IMR-90 (cell line): ENCODE data around the gene CC2D1A. TPM values are rescaled to one million over a fixed set of nuclear protein-coding genes. Genes with fewer than 3 reads are reported as not detected.

Experiments
- ATAC-seq: fragments of 200-7000 bp; cut with Tn5 transposase; 2 replicates; pipeline ENCODE4 v1.9.1; 2020; ENCODE audit warnings: low read depth, mild to moderate bottlenecking, moderate library complexity
- BruUV-seq: library from RNA; stranded (reverse); fragments of 400-500 nt; replicated peaks from 2 replicates; lab custom pipeline; 2021; lab: Mats Ljungman, UMichigan
- CTCF ChIA-PET: fragments of 300-600 bp; formaldehyde crosslinking; extraction: SDS; loops from one replicate; lab custom pipeline; 2021; ENCODE audit warnings: antibody characterized with exemption; lab: Yijun Ruan, JAX
- POLR2A ChIA-PET: fragments of 300-600 bp; sonication (Branson Sonifier 250); formaldehyde crosslinking; loops from one replicate; lab custom pipeline; 2022; ENCODE audit warnings: antibody characterized with exemption; ENCODE audit not compliant: unreplicated experiment; lab: Charles Lee
- DNase-seq: peaks from one replicate; pipeline ENCODE4 v3.0.0; 2013
- H2AFZ ChIP-seq: replicated peaks from 2 replicates; pipeline ENCODE3; 2013; ENCODE audit warnings: low read length, mild to moderate bottlenecking; ENCODE audit not compliant: poor library complexity
- H2AK5ac ChIP-seq: 2 replicates; pipeline ENCODE4 v1.6.1; 2013; ENCODE audit warnings: low read depth, low read length, inconsistent platforms
- H2AK9ac ChIP-seq: replicated peaks from 2 replicates; pipeline ENCODE3; 2013; ENCODE audit warnings: mild to moderate bottlenecking, low read depth, low read length, moderate library complexity; ENCODE audit not compliant: poor library complexity
- H2BK120ac ChIP-seq: 2 replicates; pipeline ENCODE4 v1.6.1; 2013; ENCODE audit warnings: low read depth, low read length, inconsistent platforms
- H2BK15ac ChIP-seq: 3 replicates; pipeline ENCODE4 v1.6.1; 2013; ENCODE audit warnings: low read depth, low read length, inconsistent platforms
- H2BK20ac ChIP-seq: 2 replicates; pipeline ENCODE4 v1.6.1; 2013; ENCODE audit warnings: low read depth, mild to moderate bottlenecking, inconsistent platforms, low read length, moderate library complexity
- H2BK5ac ChIP-seq: 2 replicates; pipeline ENCODE4 v1.6.1; 2013; ENCODE audit warnings: mild to moderate bottlenecking, low read depth, low read length, inconsistent platforms; ENCODE audit not compliant: poor library complexity, severe bottlenecking
- H3K14ac ChIP-seq: replicated peaks from 2 replicates; pipeline ENCODE4 v1.6.1; 2013; ENCODE audit warnings: low read depth, low read length, inconsistent platforms
- H3K18ac ChIP-seq: 2 replicates; pipeline ENCODE4 v1.6.1; 2013; ENCODE audit warnings: low read depth, low read length, control low read depth
- H3K23ac ChIP-seq: 2 replicates; pipeline ENCODE4 v1.6.1; 2013; ENCODE audit warnings: low read depth, low read length, inconsistent platforms
- H3K27ac ChIP-seq: 2 replicates; pipeline ENCODE4 v1.5.1; 2013; ENCODE audit warnings: mild to moderate bottlenecking, control low read depth, low read length; ENCODE audit not compliant: insufficient read depth
- H3K27me3 ChIP-seq: 2 replicates; pipeline ENCODE4 v1.6.1; 2013; ENCODE audit warnings: low read length; ENCODE audit not compliant: control insufficient read depth, insufficient read depth
- H3K36me3 ChIP-seq: 2 replicates; pipeline ENCODE4 v1.6.1; 2013; ENCODE audit warnings: low read length, mixed read lengths; ENCODE audit not compliant: control insufficient read depth, insufficient read depth
- H3K4ac ChIP-seq: 2 replicates; pipeline ENCODE4 v1.6.1; 2013; ENCODE audit warnings: low read depth, low read length, inconsistent platforms
- H3K4me1 ChIP-seq: 2 replicates; pipeline ENCODE4 v1.6.1; 2013; ENCODE audit warnings: low read length, mixed read lengths; ENCODE audit not compliant: control insufficient read depth, insufficient read depth
- H3K4me2 ChIP-seq: 2 replicates; pipeline ENCODE4 v1.6.1; 2013; ENCODE audit warnings: low read depth, mild to moderate bottlenecking, control low read depth, low read length, moderate library complexity
- H3K4me3 ChIP-seq: 2 replicates; pipeline ENCODE4 v1.5.1; 2013; ENCODE audit warnings: low read depth, mild to moderate bottlenecking, control low read depth, low read length, moderate library complexity; ENCODE audit not compliant: insufficient read depth
- H3K56ac ChIP-seq: 2 replicates; pipeline ENCODE4 v1.6.1; 2013; ENCODE audit warnings: low read length, inconsistent platforms; ENCODE audit not compliant: insufficient read depth; ENCODE audit errors: extremely low read depth
- H3K79me1 ChIP-seq, 2 experiments: 2 replicates each; pipeline ENCODE4 v1.6.1; 2013; ENCODE audit warnings: low read length in 2 of 2, inconsistent platforms in 1 of 2, low read depth in 1 of 2
- H3K9ac ChIP-seq: 2 replicates; pipeline ENCODE4 v1.6.1; 2013; ENCODE audit warnings: low read depth, low read length, control low read depth
- H3K9me1 ChIP-seq: 2 replicates; pipeline ENCODE4 v1.6.1; 2013; ENCODE audit warnings: low read length, inconsistent platforms; ENCODE audit not compliant: insufficient read depth
- H3K9me3 ChIP-seq: 2 replicates; pipeline ENCODE4 v1.6.1; 2013; ENCODE audit warnings: low read length; ENCODE audit not compliant: control insufficient read depth, insufficient read depth
- H4K20me1 ChIP-seq: 2 replicates; pipeline ENCODE4 v1.6.1; 2013; ENCODE audit warnings: low read length, inconsistent platforms; ENCODE audit not compliant: insufficient read depth
- H4K5ac ChIP-seq: 2 replicates; pipeline ENCODE4 v1.6.1; 2013; ENCODE audit warnings: mild to moderate bottlenecking, low read depth, low read length, control low read depth
- H4K8ac ChIP-seq, 2 experiments: 2 replicates each; pipeline ENCODE4 v1.6.1; 2013; ENCODE audit warnings: low read depth in 2 of 2, low read length in 2 of 2, control low read depth in 1 of 2, inconsistent platforms in 1 of 2
- H4K91ac ChIP-seq: 2 replicates; pipeline ENCODE4 v1.6.1; 2013; ENCODE audit warnings: low read depth, low read length, inconsistent platforms; ENCODE audit not compliant: insufficient read depth
- CEBPB ChIP-seq: IDR thresholded peaks from 2 replicates; pipeline ENCODE4 v1.6.1; 2012; ENCODE audit warnings: low read depth, low read length, improper control_type of control experiment
- ELK1 ChIP-seq: fragments of 150-350 bp; IDR thresholded peaks from 2 replicates; pipeline ENCODE4 v1.6.1; 2016; ENCODE audit warnings: low read depth, mild to moderate bottlenecking, low read length, moderate library complexity, borderline replicate concordance
- FOS ChIP-seq: fragments of 150-350 bp; IDR thresholded peaks from 2 replicates; pipeline ENCODE4 v1.6.1; 2016; ENCODE audit warnings: low read depth, low read length
- MAFK ChIP-seq: IDR thresholded peaks from 2 replicates; pipeline ENCODE4 v1.6.1; 2012; ENCODE audit warnings: low read depth, low read length, improper control_type of control experiment
- NFE2L2 ChIP-seq: fragments of 150-350 bp; IDR thresholded peaks from 2 replicates; pipeline ENCODE4 v1.6.1; 2016; ENCODE audit warnings: low read depth, mild to moderate bottlenecking, low read length
- RCOR1 ChIP-seq: IDR thresholded peaks from 2 replicates; pipeline ENCODE4 v1.6.1; 2012; ENCODE audit warnings: mild to moderate bottlenecking, low read length, improper control_type of control experiment; ENCODE audit not compliant: insufficient replicate concordance
- RFX5 ChIP-seq: IDR thresholded peaks from 2 replicates; pipeline ENCODE4 v1.8.0; 2012; ENCODE audit warnings: low read depth, mild to moderate bottlenecking, low read length, moderate library complexity
- SMC3 ChIP-seq: fragments of 150-350 bp; IDR thresholded peaks from 2 replicates; pipeline ENCODE4 v1.6.1; 2016; ENCODE audit warnings: low read depth, mild to moderate bottlenecking, antibody characterized with exemption, low read length, moderate library complexity
- WGBS, 2 experiments: methylation state at CpG; one replicate each; pipeline versions ENCODE4 v1.1.5 to v1.1.7; 2013; ENCODE audit warnings: missing lambda C conversion rate in 2 of 2; ENCODE audit not compliant: insufficient read length in 1 of 2; ENCODE audit errors: extremely low coverage in 2 of 2; 5-methylcytosine and 5-hydroxymethylcytosine counted together
- dilution Hi-C: fragments of 300-500 bp; cut with HindIII; formaldehyde crosslinking; loops from one replicate; pipeline ENCODE4 v1.14.3; 2018; ENCODE audit warnings: low sequenced_read_pairs; ENCODE audit not compliant: unreplicated experiment
- in situ Hi-C: fragments of 300-500 bp; cut with MboI; formaldehyde crosslinking; loops from 3 replicates; pipeline ENCODE4 v1.14.3; 2019; ENCODE audit warnings: low sequenced_read_pairs, inconsistent platforms, mixed read lengths
- intact Hi-C: fragments of 100-400 bp; cut with micrococcal nuclease; formaldehyde crosslinking; loops from 2 replicates; pipeline ENCODE4 v1.10.0; 2022
- polyA plus RNA-seq, 3 experiments: library from polyadenylated mRNA; depleted of rRNA; stranded (reverse); fragments of >200 nt; gene quantifications; 2 replicates each; pipeline ENCODE4 v1.2.3, GENCODE V29; 2012; ENCODE audit warnings: low replicate concordance in 1 of 3
- total RNA-seq: library from RNA; depleted of rRNA; stranded (reverse); fragments of >200 nt; gene quantifications from 2 replicates; pipeline ENCODE4 v1.2.3, GENCODE V29; 2012
- TF ChIP-seq, protein P1 (sequence below): fragments of 150-350 bp; IDR thresholded peaks from 2 replicates; pipeline ENCODE4 v1.6.1; 2017; ENCODE audit warnings: mild to moderate bottlenecking, antibody characterized with exemption, low read length, low read depth

CC2D1A gene
- total and polyA plus RNA-seq, 2 of the 4 experiments (the other 2 are of a cell fraction): 4.1 to 14.7 TPM

- no peak overlapping the region for H3K18ac ChIP-seq
- H3K56ac ChIP-seq: no peak overlapping the region
- H3K9me1 ChIP-seq: no peaks in the 10 kb centered on the region
- no peaks in the 10 kb centered on the region for H3K27me3 ChIP-seq
- H4K5ac ChIP-seq: no peak overlapping the region
- H3K23ac ChIP-seq: no peak overlapping the region
- H2AK5ac ChIP-seq: no peak overlapping the region
- H3K4me2 ChIP-seq: no peak overlapping the region
- no peak overlapping the region for H4K8ac ChIP-seq
- no peak overlapping the region for H3K9ac ChIP-seq
- H3K14ac ChIP-seq: no peak overlapping the region
- H3K9me3 ChIP-seq: no peaks in the 10 kb centered on the region
- H2BK120ac ChIP-seq: no peak overlapping the region
- no peak overlapping the region for H4K91ac ChIP-seq
- no peak overlapping the region for H3K27ac ChIP-seq
- no peak overlapping the region for H2BK15ac ChIP-seq
- no peak overlapping the region for H3K4me3 ChIP-seq
- H2AFZ ChIP-seq: no peak overlapping the region
- no peak for ATAC-seq
- H2BK20ac ChIP-seq: no peak overlapping the region
- DNase-seq: no peak
- H4K20me1 ChIP-seq: no peaks in the 10 kb centered on the region; the same call in 1 of the 2 replicates
- dilution Hi-C loops: no loop called here
- in situ Hi-C loops: no loop called here
- H3K79me1 ChIP-seq: no peaks in the 10 kb centered on the region
- no peak overlapping the region for H2BK5ac ChIP-seq
- peaks cover 26% of the 10 kb centered on the region; the same call in 1 of the 2 replicates for H3K36me3 ChIP-seq
- H3K4ac ChIP-seq: no peak overlapping the region
- CTCF ChIA-PET: no interaction called here
- WGBS, 2 experiments: 97% methylated on average over 14 of the region's 37 CpGs; no CpG with 5 or more reads in 1 of the 2 experiments
- TF ChIP-seq RFX5 (no peak), NFE2L2 (no peak), CEBPB (no peak), FOS (no peak), RCOR1 (no peak), MAFK (no peak), SMC3 (no peak), ELK1 (no peak)
- TF ChIP-seq, protein P1, sequence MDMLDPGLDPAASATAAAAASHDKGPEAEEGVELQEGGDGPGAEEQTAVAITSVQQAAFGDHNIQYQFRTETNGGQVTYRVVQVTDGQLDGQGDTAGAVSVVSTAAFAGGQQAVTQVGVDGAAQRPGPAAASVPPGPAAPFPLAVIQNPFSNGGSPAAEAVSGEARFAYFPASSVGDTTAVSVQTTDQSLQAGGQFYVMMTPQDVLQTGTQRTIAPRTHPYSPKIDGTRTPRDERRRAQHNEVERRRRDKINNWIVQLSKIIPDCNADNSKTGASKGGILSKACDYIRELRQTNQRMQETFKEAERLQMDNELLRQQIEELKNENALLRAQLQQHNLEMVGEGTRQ: no peak
- BruUV-seq: no TSS peak
- intact Hi-C loops: no loop called here
- POLR2A ChIA-PET: no interaction called here
- no peaks in the 10 kb centered on the region for H3K4me1 ChIP-seq
- H2AK9ac ChIP-seq: no peak overlapping the region
These were observed 66.6 kb downstream of the CC2D1A start for GRCh38 chr19:13972368-13973155.
